HepG2 (cell line): Measurements from ENCODE around the gene PRUNE1. TPM values are rescaled to one million over a fixed set of nuclear protein-coding genes. Genes with fewer than 3 reads are reported as not detected.

Source experiments
- ATM ChIP-seq: fragments of 450-650 bp; IDR thresholded peaks from 2 replicates; pipeline ENCODE4 v1.7.1; 2017; ENCODE audit warnings: mild to moderate bottlenecking, borderline replicate concordance
- CBFB ChIP-seq: sonication (generic); formaldehyde crosslinking; IDR thresholded peaks from 2 replicates; pipeline ENCODE4 v1.4.0; 2020; ENCODE audit warnings: missing genetic modification reagents
- FOXO1 ChIP-seq: sonication (generic); formaldehyde crosslinking; IDR thresholded peaks from 2 replicates; pipeline ENCODE4 v1.4.0; 2020; ENCODE audit warnings: missing genetic modification reagents
- FOXP1 ChIP-seq, 2 experiments: fragments of 450-650 bp in 1 of 2; IDR thresholded peaks; 2 replicates each; pipeline ENCODE4 v1.6.1; 2017 to 2018; ENCODE audit warnings: antibody characterized with exemption in 1 of 2
- HNF4A ChIP-seq: sonication (generic); formaldehyde crosslinking; IDR thresholded peaks from 2 replicates; pipeline ENCODE4 v1.4.0; 2020; ENCODE audit warnings: missing genetic modification reagents
- ISL2 ChIP-seq: sonication (generic); formaldehyde crosslinking; IDR thresholded peaks from 2 replicates; pipeline ENCODE4 v1.5.0; 2020; ENCODE audit warnings: missing genetic modification reagents
- KAT8 ChIP-seq: IDR thresholded peaks from 2 replicates; pipeline ENCODE4 v1.6.1; 2016; ENCODE audit warnings: missing genetic modification reagents, missing compliant biosample characterization
- MTA1 ChIP-seq: sonication (generic); formaldehyde crosslinking; IDR thresholded peaks from 2 replicates; pipeline ENCODE4 v1.4.0; 2020; ENCODE audit warnings: missing genetic modification reagents, mild to moderate bottlenecking, borderline replicate concordance
- MTF2 ChIP-seq: sonication (generic); formaldehyde crosslinking; IDR thresholded peaks from 2 replicates; pipeline ENCODE4 v1.5.0; 2020; ENCODE audit warnings: missing genetic modification reagents, borderline replicate concordance
- NFIB ChIP-seq: sonication (generic); formaldehyde crosslinking; IDR thresholded peaks from 2 replicates; pipeline ENCODE4 v1.9.0; 2021; ENCODE audit warnings: missing genetic modification reagents, mild to moderate bottlenecking, borderline replicate concordance
- PCBP1 ChIP-seq: fragments of 200-400 bp; formaldehyde crosslinking; IDR thresholded peaks from 2 replicates; pipeline ENCODE4 v1.6.1; 2017; ENCODE audit warnings: mild to moderate bottlenecking, low read depth, low read length, borderline replicate concordance
- PHF20 ChIP-seq: sonication (generic); formaldehyde crosslinking; IDR thresholded peaks from 2 replicates; pipeline ENCODE4 v1.5.0; 2020; ENCODE audit warnings: mild to moderate bottlenecking, missing genetic modification reagents
- RFXANK ChIP-seq: IDR thresholded peaks from 2 replicates; pipeline ENCODE4 v1.6.1; 2016
- SALL2 ChIP-seq: sonication (generic); formaldehyde crosslinking; IDR thresholded peaks from 2 replicates; pipeline ENCODE4 v1.8.1; 2023; ENCODE audit warnings: mild to moderate bottlenecking, missing genetic modification reagents, inconsistent platforms
- SIX1 ChIP-seq: sonication (generic); formaldehyde crosslinking; IDR thresholded peaks from 2 replicates; pipeline ENCODE4 v1.4.0; 2020; ENCODE audit warnings: missing genetic modification reagents, borderline replicate concordance
- TAF15 ChIP-seq: fragments of 200-400 bp; formaldehyde crosslinking; IDR thresholded peaks from one replicate; pipeline ENCODE4 v1.6.1; 2018; ENCODE audit warnings: mild to moderate bottlenecking, low read depth, low read length; ENCODE audit not compliant: poor library complexity, severe bottlenecking
- U2AF1 ChIP-seq: fragments of 200-400 bp; formaldehyde crosslinking; optimal IDR thresholded peaks from 2 replicates; pipeline ENCODE3; 2017; ENCODE audit warnings: mild to moderate bottlenecking, low read depth, low read length
- WIZ ChIP-seq: sonication (generic); formaldehyde crosslinking; IDR thresholded peaks from 2 replicates; pipeline ENCODE4 v1.5.1; 2020; ENCODE audit warnings: mild to moderate bottlenecking, missing genetic modification reagents
- YEATS4 ChIP-seq: sonication (generic); formaldehyde crosslinking; IDR thresholded peaks from 2 replicates; pipeline ENCODE4 v1.4.0; 2020; ENCODE audit warnings: missing genetic modification reagents, borderline replicate concordance
- ZBTB8A ChIP-seq: sonication (generic); formaldehyde crosslinking; IDR thresholded peaks from 2 replicates; pipeline ENCODE4 v1.4.0; 2020; ENCODE audit warnings: mild to moderate bottlenecking, low read depth, missing genetic modification reagents, borderline replicate concordance
- ZMYM2 ChIP-seq: sonication (generic); formaldehyde crosslinking; IDR thresholded peaks from 2 replicates; pipeline ENCODE4 v1.8.0; 2022; ENCODE audit warnings: mild to moderate bottlenecking, missing genetic modification reagents
- ZNF430 ChIP-seq: sonication (generic); formaldehyde crosslinking; IDR thresholded peaks from 2 replicates; pipeline ENCODE4 v1.9.0; 2021; ENCODE audit warnings: mild to moderate bottlenecking, missing genetic modification reagents
- ZNF496 ChIP-seq: sonication (generic); formaldehyde crosslinking; IDR thresholded peaks from 2 replicates; pipeline ENCODE4 v1.8.1; 2023; ENCODE audit warnings: mild to moderate bottlenecking, moderate library complexity, missing genetic modification reagents; ENCODE audit not compliant: insufficient replicate concordance
- ZNF629 ChIP-seq: sonication (generic); formaldehyde crosslinking; conservative IDR thresholded peaks from 2 replicates; pipeline ENCODE4 v1.5.0; 2020; ENCODE audit warnings: missing genetic modification reagents
- ZNF737 ChIP-seq: sonication (generic); formaldehyde crosslinking; IDR thresholded peaks from 2 replicates; pipeline ENCODE4 v1.5.0; 2020; ENCODE audit warnings: missing genetic modification reagents, mild to moderate bottlenecking, borderline replicate concordance
- ZNF768 ChIP-seq: sonication (generic); formaldehyde crosslinking; IDR thresholded peaks from 2 replicates; pipeline ENCODE4 v1.4.0; 2020; ENCODE audit warnings: missing genetic modification reagents
- ZNF790 ChIP-seq: sonication (generic); formaldehyde crosslinking; IDR thresholded peaks from 2 replicates; pipeline ENCODE4 v1.8.0; 2022; ENCODE audit warnings: missing genetic modification reagents, mild to moderate bottlenecking, borderline replicate concordance
- polyA plus RNA-seq, 8 experiments: library from polyadenylated mRNA; depleted of rRNA in 3 of 8; stranded (reverse) in 7 of 8; unstranded in 1 of 8; fragments of >200 nt; fragmentation: Illumina TruSeq in 4 of 8; extraction: Trizol in 4 of 8; gene quantifications; 2 replicates each; pipeline versions ENCODE4 v1.2.1 to v1.2.3, GENCODE V29; 2011 to 2016; ENCODE audit warnings: low read depth in 4 of 8, missing spikeins in 1 of 8, mixed read lengths in 1 of 8; ENCODE audit not compliant: insufficient read depth in 1 of 8
- total RNA-seq, 5 experiments: library from RNA; depleted of rRNA; stranded (reverse); fragments of >200 nt; fragmentation: Illumina TruSeq; extraction: Trizol; gene quantifications; 2 replicates each; pipeline ENCODE4 v1.2.3, GENCODE V29; 2016; ENCODE audit warnings: low read depth in 1 of 5
- TF ChIP-seq, protein P1 (sequence below): IDR thresholded peaks from 2 replicates; pipeline ENCODE4 v1.6.1; 2012; ENCODE audit warnings: inconsistent platforms
- TF ChIP-seq, protein P2 (sequence below): IDR thresholded peaks from 2 replicates; pipeline ENCODE4 v1.6.1; 2016; ENCODE audit warnings: missing compliant biosample characterization, missing genetic modification reagents, borderline replicate concordance
- TF ChIP-seq, protein P3 (sequence below): sonication (generic); formaldehyde crosslinking; IDR thresholded peaks from 2 replicates; pipeline ENCODE4 v1.5.1; 2020; ENCODE audit warnings: missing genetic modification reagents, mild to moderate bottlenecking, borderline replicate concordance

PRUNE1 gene
- total and polyA plus RNA-seq, 2 of the 13 experiments (the other 11 are each of a cell fraction or from before 2014, with no cell fraction given), result 19.0 to 31.9 TPM

DNA sequence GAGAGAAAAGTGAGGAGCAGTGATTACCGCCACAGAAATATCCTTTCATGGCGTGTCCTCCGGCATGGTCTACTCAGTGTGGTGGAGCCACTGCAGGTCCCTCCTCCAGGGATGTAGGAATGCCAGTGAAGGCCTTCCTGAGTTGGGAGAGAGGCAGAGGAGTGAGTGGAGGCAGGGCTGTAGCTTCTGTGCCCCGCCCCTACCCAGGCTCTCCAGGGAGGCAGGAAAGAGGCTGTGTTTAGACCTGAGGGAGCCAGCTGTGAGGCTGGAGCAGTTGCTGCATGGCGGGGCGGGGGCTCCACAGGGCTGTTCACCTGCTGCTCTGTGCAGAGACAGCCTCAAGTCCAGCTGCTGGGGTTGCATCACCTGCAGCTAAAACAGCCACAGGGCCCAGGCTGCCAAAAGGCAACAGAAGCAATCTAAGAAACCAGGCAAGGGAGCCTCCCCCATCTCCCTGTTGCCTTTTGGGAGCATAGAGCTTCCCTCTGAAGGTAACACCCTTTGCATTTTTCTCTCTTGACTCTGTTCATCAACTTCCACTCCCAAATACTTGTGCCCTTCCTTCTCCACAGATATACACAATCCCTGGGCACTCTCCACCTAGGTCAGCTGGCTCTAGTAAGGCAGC, 27.0 kb upstream of the PRUNE1 start (continued):
- TF ChIP-seq MTF2 (CRISPR knock-in tag) (no peak), ZNF790 (CRISPR knock-in tag) (no peak), PCBP1 (no peak), NFIB (CRISPR knock-in tag) (no peak), ZNF496 (CRISPR knock-in tag) (no peak), CBFB (CRISPR knock-in tag) (0 out of 2 replicates have a peak, but pooled peaks have one; percentile 39), TAF15 (no peak), SIX1 (CRISPR knock-in tag) (no peak), PHF20 (CRISPR knock-in tag) (no peak), ZBTB8A (peak; percentile 52; the same call in 1 of the 2 replicates), FOXP1 (IDR thresholded peaks at IDR 0.05) (no peak), FOXP1 (CRISPR knock-in tag; IDR thresholded peaks at IDR 0.05) (0 out of 2 replicates have a peak, but pooled peaks have one; percentile 5), ZNF430 (CRISPR knock-in tag) (peak; percentile 100), ZNF737 (CRISPR knock-in tag) (no peak), ZNF768 (CRISPR knock-in tag) (peak; percentile 71; the same call in 1 of the 2 replicates), ZMYM2 (CRISPR knock-in tag) (no peak), U2AF1 (no peak), FOXO1 (CRISPR knock-in tag) (peak; percentile 22; the same call in 1 of the 2 replicates), ISL2 (CRISPR knock-in tag) (no peak), YEATS4 (CRISPR knock-in tag) (no peak), RFXANK (CRISPR knock-in tag) (no peak), ZNF629 (CRISPR knock-in tag) (no peak), MTA1 (no peak; the same call in 1 of the 2 replicates), SALL2 (no peak), ATM (no peak), HNF4A (peak; percentile 2; the same call in 1 of the 2 replicates), KAT8 (CRISPR knock-in tag) (peak; percentile 45; the same call in 1 of the 2 replicates), WIZ (CRISPR knock-in tag) (no peak)
- TF ChIP-seq, protein P1, sequence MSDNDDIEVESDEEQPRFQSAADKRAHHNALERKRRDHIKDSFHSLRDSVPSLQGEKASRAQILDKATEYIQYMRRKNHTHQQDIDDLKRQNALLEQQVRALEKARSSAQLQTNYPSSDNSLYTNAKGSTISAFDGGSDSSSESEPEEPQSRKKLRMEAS, result no peak; the same call in 1 of the 2 replicates
- TF ChIP-seq, protein P2, sequence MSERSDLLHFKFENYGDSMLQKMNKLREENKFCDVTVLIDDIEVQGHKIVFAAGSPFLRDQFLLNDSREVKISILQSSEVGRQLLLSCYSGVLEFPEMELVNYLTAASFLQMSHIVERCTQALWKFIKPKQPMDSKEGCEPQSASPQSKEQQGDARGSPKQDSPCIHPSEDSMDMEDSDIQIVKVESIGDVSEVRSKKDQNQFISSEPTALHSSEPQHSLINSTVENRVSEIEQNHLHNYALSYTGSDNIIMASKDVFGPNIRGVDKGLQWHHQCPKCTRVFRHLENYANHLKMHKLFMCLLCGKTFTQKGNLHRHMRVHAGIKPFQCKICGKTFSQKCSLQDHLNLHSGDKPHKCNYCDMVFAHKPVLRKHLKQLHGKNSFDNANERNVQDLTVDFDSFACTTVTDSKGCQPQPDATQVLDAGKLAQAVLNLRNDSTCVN (CRISPR knock-in tag), result 0 out of 2 replicates have a peak, but pooled peaks have one; percentile 31
- TF ChIP-seq, protein P3, sequence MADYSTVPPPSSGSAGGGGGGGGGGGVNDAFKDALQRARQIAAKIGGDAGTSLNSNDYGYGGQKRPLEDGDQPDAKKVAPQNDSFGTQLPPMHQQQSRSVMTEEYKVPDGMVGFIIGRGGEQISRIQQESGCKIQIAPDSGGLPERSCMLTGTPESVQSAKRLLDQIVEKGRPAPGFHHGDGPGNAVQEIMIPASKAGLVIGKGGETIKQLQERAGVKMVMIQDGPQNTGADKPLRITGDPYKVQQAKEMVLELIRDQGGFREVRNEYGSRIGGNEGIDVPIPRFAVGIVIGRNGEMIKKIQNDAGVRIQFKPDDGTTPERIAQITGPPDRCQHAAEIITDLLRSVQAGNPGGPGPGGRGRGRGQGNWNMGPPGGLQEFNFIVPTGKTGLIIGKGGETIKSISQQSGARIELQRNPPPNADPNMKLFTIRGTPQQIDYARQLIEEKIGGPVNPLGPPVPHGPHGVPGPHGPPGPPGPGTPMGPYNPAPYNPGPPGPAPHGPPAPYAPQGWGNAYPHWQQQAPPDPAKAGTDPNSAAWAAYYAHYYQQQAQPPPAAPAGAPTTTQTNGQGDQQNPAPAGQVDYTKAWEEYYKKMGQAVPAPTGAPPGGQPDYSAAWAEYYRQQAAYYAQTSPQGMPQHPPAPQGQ (CRISPR knock-in tag), result no peak
